GM13976 (cell line): ENCODE measurements around the gene CCDC179.

Experiments
- DNase-seq: peaks from one replicate; pipeline ENCODE4 v3.0.0; 2012; ENCODE audit warnings: low spot score
- CTCF ChIP-seq: IDR thresholded peaks from 2 replicates; pipeline ENCODE4 v1.5.1; 2012; ENCODE audit warnings: borderline replicate concordance, mild to moderate bottlenecking; ENCODE audit not compliant: insufficient read depth; ENCODE audit errors: extremely low read depth, missing control alignments, control extremely low read depth
- in situ Hi-C: fragments of 300-500 bp; cut with MboI; formaldehyde crosslinking; loops from one replicate; pipeline ENCODE4 v1.12.0; 2022; ENCODE audit warnings: low sequenced_read_pairs, mixed read lengths, inconsistent platforms; ENCODE audit not compliant: unreplicated experiment

Gene CCDC179

GRCh38 chr11:22802861-22803260 lies 57.4 kb downstream of the CCDC179 start:
- no peak for TF ChIP-seq CTCF
- in situ Hi-C loops: loop anchor here (25.0 kb wide), 1 partner anchor 616 kb away; the partner anchor contains the start of gene ANO5
- no peak for DNase-seq

GRCh38 chr11:22800482-22800881 lies 59.8 kb downstream of the CCDC179 start:
- in situ Hi-C loops: loop anchor here (25.0 kb wide), 1 partner anchor 613 kb away; the partner anchor contains the start of gene ANO5
- DNase-seq: no peak
- no peak for TF ChIP-seq CTCF

- DNase-seq: no peak
- TF ChIP-seq CTCF: no peak
- in situ Hi-C loops: loop anchor here (10.0 kb wide), 1 partner anchor 464 kb away; the partner anchor contains the start of gene SLC17A6
These were observed 61.4 kb downstream of the CCDC179 start for GRCh38 chr11:22798901-22799300.

- in situ Hi-C loops: loop anchor here (10.0 kb wide), 1 partner anchor 462 kb away; the partner anchor contains the start of gene SLC17A6
- DNase-seq: no peak
- TF ChIP-seq CTCF: no peak
These were observed 63.2 kb downstream of the CCDC179 start for GRCh38 chr11:22797047-22797446.
